PC-3 (cell line): ENCODE measurements around the gene CACNA1I. TPM values are rescaled to one million over a fixed set of nuclear protein-coding genes. Genes with fewer than 3 reads are reported as not detected.

ENCODE experiments used
- ATAC-seq: fragments of 200-7000 bp; cut with Tn5 transposase; 2 replicates; pipeline ENCODE4 v1.9.1; 2020; ENCODE audit warnings: mild to moderate bottlenecking, moderate library complexity
- BruUV-seq: library from RNA; stranded (reverse); fragments of 400-500 nt; replicated peaks from 2 replicates; lab custom pipeline; 2021; lab: Mats Ljungman, UMichigan
- CTCF ChIA-PET: fragments of 300-600 bp; sonication (Branson Sonifier 250); formaldehyde crosslinking; loops from one replicate; lab custom pipeline; 2022; ENCODE audit warnings: antibody characterized with exemption; lab: Charles Lee
- POLR2A ChIA-PET: fragments of 300-600 bp; sonication (Branson Sonifier 250); formaldehyde crosslinking; loops from one replicate; lab custom pipeline; 2022; ENCODE audit warnings: antibody characterized with exemption; ENCODE audit not compliant: unreplicated experiment; lab: Charles Lee
- DNase-seq: peaks from one replicate; pipeline ENCODE4 v3.0.0-alpha.2; 2015
- H2AFZ ChIP-seq: fragments of 300-600 bp; sonication (generic); 2 replicates; pipeline ENCODE4 v1.6.0; 2016; ENCODE audit warnings: antibody characterized with exemption, low read length
- H3F3A ChIP-seq: fragments of 300-600 bp; sonication (generic); one replicate; pipeline ENCODE4 v1.6.0; 2017; ENCODE audit warnings: antibody characterized with exemption, low read length, control low read depth, mild to moderate bottlenecking; ENCODE audit not compliant: unreplicated experiment
- H3K27ac ChIP-seq: fragments of 300-600 bp; sonication (generic); 2 replicates; pipeline ENCODE4 v1.5.1; 2016; ENCODE audit warnings: mild to moderate bottlenecking, low read length
- H3K27me3 ChIP-seq: fragments of 300-600 bp; sonication (generic); 2 replicates; pipeline ENCODE4 v1.6.1; 2016; ENCODE audit warnings: low read length, mixed read lengths
- H3K36me3 ChIP-seq: fragments of 300-600 bp; sonication (generic); 2 replicates; pipeline ENCODE4 v1.6.1; 2016; ENCODE audit warnings: low read depth, mixed run types, low read length, mixed read lengths
- H3K4me1 ChIP-seq: fragments of 300-600 bp; sonication (generic); 2 replicates; pipeline ENCODE4 v1.5.1; 2016; ENCODE audit warnings: low read length; ENCODE audit not compliant: insufficient read depth
- H3K4me2 ChIP-seq: fragments of 300-600 bp; sonication (generic); 2 replicates; pipeline ENCODE4 v1.6.0; 2016; ENCODE audit warnings: low read length
- H3K4me3 ChIP-seq: fragments of 300-600 bp; sonication (generic); 2 replicates; pipeline ENCODE4 v1.5.1; 2016; ENCODE audit warnings: mild to moderate bottlenecking, low read length, mixed read lengths
- H3K79me2 ChIP-seq: fragments of 300-600 bp; sonication (generic); 2 replicates; pipeline ENCODE4 v1.6.1; 2017; ENCODE audit warnings: low read length, mixed read lengths
- H3K9ac ChIP-seq: fragments of 300-600 bp; sonication (generic); 2 replicates; pipeline ENCODE4 v1.6.0; 2016; ENCODE audit warnings: mild to moderate bottlenecking, low read length
- H3K9me2 ChIP-seq: fragments of 300-600 bp; sonication (generic); replicated peaks from 2 replicates; pipeline ENCODE4 v1.6.1; 2016; ENCODE audit warnings: mixed run types, low read length, mixed read lengths
- H3K9me3 ChIP-seq: fragments of 300-600 bp; sonication (generic); 2 replicates; pipeline ENCODE4 v1.6.1; 2016; ENCODE audit warnings: low read length, mixed read lengths
- H4K20me1 ChIP-seq: fragments of 300-600 bp; sonication (generic); 2 replicates; pipeline ENCODE4 v1.6.1; 2016; ENCODE audit warnings: low read length, mixed read lengths
- EZH2 ChIP-seq: fragments of 300-600 bp; sonication (generic); IDR thresholded peaks from one replicate; pipeline ENCODE4 v1.6.1; 2017; ENCODE audit warnings: antibody characterized with exemption, mild to moderate bottlenecking, low read length; ENCODE audit not compliant: unreplicated experiment
- EZH2phosphoT487 ChIP-seq: fragments of 300-600 bp; sonication (generic); IDR thresholded peaks from 2 replicates; pipeline ENCODE4 v1.6.1; 2018; ENCODE audit warnings: mild to moderate bottlenecking, antibody characterized with exemption, low read length, borderline replicate concordance
- intact Hi-C: fragments of 100-400 bp; cut with micrococcal nuclease; formaldehyde crosslinking; loops from 2 replicates; pipeline ENCODE4 v1.9.0; 2023
- total RNA-seq: library from RNA; depleted of rRNA; stranded (reverse); fragments of >200 nt; gene quantifications from 2 replicates; pipeline ENCODE4 v1.2.3, GENCODE V29; 2014
- TF ChIP-seq, protein P1 (sequence below): fragments of 300-600 bp; sonication (generic); conservative IDR thresholded peaks from 2 replicates; pipeline ENCODE4 v1.5.1; 2017; ENCODE audit warnings: antibody characterized with exemption, low read depth, mild to moderate bottlenecking, low read length

Gene CACNA1I
- total RNA-seq, 1 experiment from 2014 or later, result not detected

DNA sequence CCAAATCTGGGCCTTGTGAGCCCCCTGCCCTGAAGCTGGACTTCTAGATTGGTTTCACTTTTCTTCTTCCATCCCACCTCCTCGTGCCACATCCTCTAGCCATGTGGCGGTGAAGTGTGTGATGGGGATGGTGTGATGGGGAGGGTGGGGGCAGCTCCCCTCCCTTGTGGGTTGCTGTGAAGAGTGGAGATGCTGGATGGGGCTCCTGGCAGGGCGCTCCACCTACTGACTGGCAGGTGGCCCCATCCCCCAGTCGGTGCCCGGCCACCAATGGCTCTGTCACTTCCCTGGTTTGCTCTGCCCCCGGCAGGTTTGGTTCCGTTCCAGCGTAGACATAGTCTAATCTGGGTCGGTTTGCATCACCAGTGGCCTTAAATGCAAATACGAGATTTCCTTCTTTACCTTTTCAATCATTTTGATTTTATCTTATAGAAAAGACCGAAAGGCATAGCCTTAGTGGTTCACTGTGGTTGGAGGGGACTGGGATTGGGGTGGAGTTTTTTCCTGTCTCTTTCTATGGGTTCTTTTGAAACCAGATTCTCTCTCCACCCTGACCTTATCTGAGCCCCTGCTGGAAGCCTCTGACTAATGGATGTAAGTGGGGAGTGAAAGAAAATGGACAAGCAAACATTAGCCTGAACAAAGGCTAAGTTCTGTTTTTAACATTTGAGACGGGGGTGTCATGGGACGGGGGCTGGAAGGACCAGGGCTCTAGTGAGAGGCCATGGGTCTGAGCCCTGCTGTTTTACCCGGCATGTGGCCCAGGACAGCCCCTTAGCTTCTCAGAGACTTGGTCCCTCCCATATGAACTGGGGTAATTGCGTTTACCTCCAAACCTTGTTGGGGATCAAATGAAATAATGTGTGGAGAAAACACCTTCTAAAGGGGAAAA is 149.3 kb downstream of the CACNA1I start:
- Histone ChIP-seq H2AFZ (no peak overlapping the region), H3K9me2 (no peaks in the 10 kb centered on the region), H3K4me2 (no peak overlapping the region), H3K4me3 (no peak overlapping the region), H3K27ac (no peak overlapping the region), H3K9ac (no peak overlapping the region), H4K20me1 (no peaks in the 10 kb centered on the region), H3K27me3 (peaks cover 14% of the 10 kb centered on the region), H3K9me3 (no peaks in the 10 kb centered on the region), H3K4me1 (no peaks in the 10 kb centered on the region), H3K36me3 (no peaks in the 10 kb centered on the region), H3F3A (no peaks in the 10 kb centered on the region), H3K79me2 (no peaks in the 10 kb centered on the region)
- TF ChIP-seq, protein P1, sequence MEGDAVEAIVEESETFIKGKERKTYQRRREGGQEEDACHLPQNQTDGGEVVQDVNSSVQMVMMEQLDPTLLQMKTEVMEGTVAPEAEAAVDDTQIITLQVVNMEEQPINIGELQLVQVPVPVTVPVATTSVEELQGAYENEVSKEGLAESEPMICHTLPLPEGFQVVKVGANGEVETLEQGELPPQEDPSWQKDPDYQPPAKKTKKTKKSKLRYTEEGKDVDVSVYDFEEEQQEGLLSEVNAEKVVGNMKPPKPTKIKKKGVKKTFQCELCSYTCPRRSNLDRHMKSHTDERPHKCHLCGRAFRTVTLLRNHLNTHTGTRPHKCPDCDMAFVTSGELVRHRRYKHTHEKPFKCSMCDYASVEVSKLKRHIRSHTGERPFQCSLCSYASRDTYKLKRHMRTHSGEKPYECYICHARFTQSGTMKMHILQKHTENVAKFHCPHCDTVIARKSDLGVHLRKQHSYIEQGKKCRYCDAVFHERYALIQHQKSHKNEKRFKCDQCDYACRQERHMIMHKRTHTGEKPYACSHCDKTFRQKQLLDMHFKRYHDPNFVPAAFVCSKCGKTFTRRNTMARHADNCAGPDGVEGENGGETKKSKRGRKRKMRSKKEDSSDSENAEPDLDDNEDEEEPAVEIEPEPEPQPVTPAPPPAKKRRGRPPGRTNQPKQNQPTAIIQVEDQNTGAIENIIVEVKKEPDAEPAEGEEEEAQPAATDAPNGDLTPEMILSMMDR, result no peak
- TF ChIP-seq EZH2phosphoT487, result no peak
- no peak for TF ChIP-seq EZH2
- no TSS peak for BruUV-seq
- no peak for ATAC-seq
- ChIA-PET POLR2A (no interaction called here), CTCF (no interaction called here)
- intact Hi-C loops, result no loop called here
- no peak for DNase-seq

DNA sequence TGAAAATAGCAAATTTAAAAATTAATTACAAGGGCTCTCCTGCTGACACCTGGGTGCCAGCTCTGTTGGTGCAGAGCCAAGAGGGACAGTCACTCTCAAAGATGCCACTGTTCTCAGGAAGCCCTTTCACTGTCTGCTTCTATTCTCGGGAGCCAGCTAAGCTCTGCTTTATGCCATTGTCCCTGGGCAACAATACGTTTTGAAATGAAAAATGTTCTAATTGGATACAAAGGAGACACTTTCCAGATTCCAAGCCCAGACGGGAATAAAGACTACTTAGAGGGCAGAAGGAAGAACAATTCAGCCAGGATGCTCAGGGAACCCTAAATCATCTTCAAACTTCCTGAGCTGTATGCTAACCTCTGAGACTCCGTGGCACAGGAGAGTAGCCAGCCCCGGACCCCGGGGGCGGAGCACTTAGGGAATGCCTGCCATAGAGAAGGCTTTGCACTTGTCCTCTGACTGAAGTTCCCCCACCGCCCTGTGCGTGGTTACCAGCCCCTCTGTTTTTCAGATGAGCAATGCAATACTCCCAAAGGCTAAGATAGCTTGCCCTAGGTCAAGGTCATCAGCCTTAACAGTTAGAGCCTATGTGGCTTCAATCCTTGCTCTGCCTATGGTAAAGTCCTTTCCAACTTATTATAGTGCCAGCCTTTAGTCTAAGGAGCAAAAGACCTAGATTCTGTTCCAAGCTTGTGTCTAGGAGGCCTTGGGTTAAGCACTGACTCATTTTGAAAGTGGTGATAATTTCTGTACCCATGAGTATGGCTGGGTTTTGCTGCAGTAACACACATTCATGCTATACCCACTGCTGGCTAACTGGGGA is 150.9 kb downstream of the CACNA1I start:
- H3K4me1 ChIP-seq, result no peaks in the 10 kb centered on the region
- H4K20me1 ChIP-seq, result no peaks in the 10 kb centered on the region
- BruUV-seq, result no TSS peak
- ChIA-PET CTCF (no interaction called here), POLR2A (no interaction called here)
- H3K9me3 ChIP-seq, result no peaks in the 10 kb centered on the region
- no peaks in the 10 kb centered on the region for H3K36me3 ChIP-seq
- H3F3A ChIP-seq, result no peaks in the 10 kb centered on the region
- intact Hi-C loops, result no loop called here
- TF ChIP-seq, protein P1, result no peak
- TF ChIP-seq EZH2 (no peak), EZH2phosphoT487 (no peak)
- H3K79me2 ChIP-seq, result no peaks in the 10 kb centered on the region
- no peak overlapping the region for H3K4me2 ChIP-seq
- H3K9ac ChIP-seq, result no peak overlapping the region
- no peak overlapping the region for H2AFZ ChIP-seq
- no peak for DNase-seq
- H3K27me3 ChIP-seq, result peaks cover 13% of the 10 kb centered on the region
- no peak overlapping the region for H3K27ac ChIP-seq
- no peak for ATAC-seq
- H3K4me3 ChIP-seq, result no peak overlapping the region
- H3K9me2 ChIP-seq, result no peaks in the 10 kb centered on the region
